ENCODE results near the gene SPG21. TPM values are rescaled to one million over a fixed set of nuclear protein-coding genes. Genes with fewer than 3 reads are reported as not detected.

SPG21 gene
- total and polyA plus RNA-seq, 2 of the 13 experiments (the other 11 are each of a cell fraction or from before 2014, with no cell fraction given) = 36.7 to 42.4 TPM

DNA sequence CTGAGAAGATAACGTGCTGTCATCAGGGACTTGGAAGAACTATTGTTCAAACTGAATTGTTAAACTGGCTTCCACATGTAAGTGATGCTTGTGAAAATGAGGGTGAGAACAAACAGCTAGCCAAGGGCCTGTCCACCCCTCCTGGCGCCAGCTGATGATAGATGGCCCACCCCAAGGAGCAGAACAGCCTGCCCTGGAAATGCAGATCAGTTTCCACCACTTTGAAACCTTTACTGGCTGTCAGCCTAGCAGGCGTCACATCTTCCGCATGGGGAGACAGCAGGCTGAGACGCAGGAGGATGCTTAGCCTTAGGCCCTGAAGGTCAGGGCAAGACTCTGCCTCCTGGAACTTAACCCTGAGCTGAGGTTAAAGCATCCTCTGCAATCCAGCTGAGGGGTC is 49.1 kb upstream of the SPG21 start:
- Histone ChIP-seq H3K36me3 (replicated peaks in 1 of 2; ENCODE audit: control insufficient read depth in 1 of 2, insufficient read depth in 2 of 2, low read length in 2 of 2) (no peaks in the 10 kb centered on the region), H4K20me1 (ENCODE audit: insufficient read depth, low read length) (no peaks in the 10 kb centered on the region), H3K79me2 (ENCODE audit: insufficient read depth, low read length) (no peaks in the 10 kb centered on the region), H3K9ac (ENCODE audit: insufficient read depth, low read depth, low read length) (no peak overlapping the region), H3K27me3 (ENCODE audit: control insufficient read depth in 1 of 2, insufficient read depth in 2 of 2, low read length in 2 of 2) (no peaks in the 10 kb centered on the region), H3K9me3 (ENCODE audit: low read length) (no peaks in the 10 kb centered on the region), H3K4me3 (replicated peaks in 1 of 3; ENCODE audit: insufficient read depth in 1 of 3, low read depth in 2 of 3, low read length in 3 of 3) (no peak overlapping the region), H2AFZ (ENCODE audit: low read length) (no peak overlapping the region), H3K27ac (ENCODE audit: extremely low read length, insufficient read depth, low read length) (no peak overlapping the region), H3K4me2 (ENCODE audit: low read depth, low read length) (no peak overlapping the region), H3K4me1 (ENCODE audit: insufficient read depth, low read length) (peaks cover 70% of the 10 kb centered on the region)
- in situ Hi-C loops (cut with HindIII; ENCODE audit: extremely low pct_ligation_motif_present, low pct_unique_long_range_greater_than_20kb) (loop anchor here (10.0 kb wide), 2 partner anchors 46 to 256 kb away; partner anchors contain the start of gene RNU5A-1), intact Hi-C loops (cut with micrococcal nuclease; ENCODE audit: unreplicated experiment) (loop anchor here (10.0 kb wide), 1 partner anchor 146 kb away; the partner anchor contains the start of gene CLPX)
- TF ChIP-seq EED (CRISPR knock-in tag; IDR thresholded peaks at IDR 0.05) (no peak), ZSCAN25 (CRISPR knock-in tag; IDR thresholded peaks at IDR 0.05) (no peak), ELF3 (CRISPR knock-in tag; IDR thresholded peaks at IDR 0.05) (no peak), SCMH1 (CRISPR knock-in tag; IDR thresholded peaks at IDR 0.05; ENCODE audit: borderline replicate concordance) (no peak), ZNF33B (CRISPR knock-in tag; IDR thresholded peaks at IDR 0.05) (no peak), ZNF256 (CRISPR knock-in tag; conservative IDR thresholded peaks at IDR 0.05) (no peak), KLF16 (CRISPR knock-in tag; IDR thresholded peaks at IDR 0.05) (no peak), KDM5A (IDR thresholded peaks at IDR 0.05; ENCODE audit: borderline replicate concordance, low read length) (no peak), XRCC5 (optimal IDR thresholded peaks at IDR 0.05; ENCODE audit: low read length) (no peak), IKZF1 (IDR thresholded peaks at IDR 0.05) (no peak), HOXD1 (CRISPR knock-in tag; IDR thresholded peaks at IDR 0.05) (no peak), POLR2AphosphoS5 (IDR thresholded peaks at IDR 0.05; ENCODE audit: low read depth, low read length) (no peak), POLR2AphosphoS2 (IDR thresholded peaks at IDR 0.05; ENCODE audit: low read depth, low read length) (no peak), ZNF235 (CRISPR knock-in tag; IDR thresholded peaks at IDR 0.05; ENCODE audit: borderline replicate concordance) (no peak), MAFF (IDR thresholded peaks at IDR 0.05; ENCODE audit: low read depth, low read length) (no peak), NR2F6 (IDR thresholded peaks at IDR 0.05) (no peak), NR2F6 (CRISPR knock-in tag; IDR thresholded peaks at IDR 0.05) (no peak)
- TF ChIP-seq, protein P1, sequence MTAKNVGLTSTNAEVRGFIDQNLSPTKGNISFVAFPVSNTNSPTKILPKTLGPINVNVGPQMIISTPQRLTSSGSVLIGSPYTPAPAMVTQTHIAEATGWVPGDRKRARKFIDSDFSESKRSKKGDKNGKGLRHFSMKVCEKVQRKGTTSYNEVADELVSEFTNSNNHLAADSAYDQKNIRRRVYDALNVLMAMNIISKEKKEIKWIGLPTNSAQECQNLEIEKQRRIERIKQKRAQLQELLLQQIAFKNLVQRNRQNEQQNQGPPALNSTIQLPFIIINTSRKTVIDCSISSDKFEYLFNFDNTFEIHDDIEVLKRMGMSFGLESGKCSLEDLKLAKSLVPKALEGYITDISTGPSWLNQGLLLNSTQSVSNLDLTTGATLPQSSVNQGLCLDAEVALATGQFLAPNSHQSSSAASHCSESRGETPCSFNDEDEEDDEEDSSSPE (CRISPR knock-in tag; IDR thresholded peaks at IDR 0.05) = no peak
- FAIRE-seq (no peak), DNase-seq (ENCODE audit: low spot score) (no peak), ATAC-seq (no peak)
- CTCF ChIA-PET (ENCODE audit: low intra/inter-chr PET ratio, low total read pairs) = no interaction called here
- 94% methylated on average over 5 of the region's 5 CpGs for WGBS (ENCODE audit: low lambda C conversion rate)
- no TSS peak for BruUV-seq (replicated peaks)
- POLR2A ChIA-PET = no interaction called here
